Duodenal mucosa (tissue), 2 donors: ENCODE measurements around the gene INA.

ENCODE experiments used
- H3K27ac ChIP-seq: one replicate; pipeline ENCODE4 v1.7.0; 2013; ENCODE audit warnings: low read depth, low read length
- H3K27me3 ChIP-seq, 2 donors: one replicate each; pipeline ENCODE4 v1.7.0; 2013; ENCODE audit warnings: low read length in 2 of 2, control low read depth in 1 of 2; ENCODE audit not compliant: insufficient read depth in 2 of 2, control insufficient read depth in 1 of 2
- H3K36me3 ChIP-seq, 2 donors: one replicate each; pipeline ENCODE4 v1.7.0; 2013; ENCODE audit warnings: low read length in 2 of 2, control low read depth in 1 of 2; ENCODE audit not compliant: insufficient read depth in 2 of 2, control insufficient read depth in 1 of 2
- H3K4me1 ChIP-seq, 2 donors: one replicate each; pipeline ENCODE4 v1.7.0; 2013; ENCODE audit warnings: low read length in 2 of 2, control low read depth in 1 of 2; ENCODE audit not compliant: insufficient read depth in 2 of 2, control insufficient read depth in 1 of 2
- H3K4me3 ChIP-seq, 2 donors: one replicate each; pipeline ENCODE4 v1.7.0; 2013; ENCODE audit warnings: low read length in 2 of 2, low read depth in 1 of 2
- H3K9ac ChIP-seq, 2 donors: one replicate each; pipeline ENCODE4 v1.7.0; 2013; ENCODE audit warnings: low read length in 2 of 2, low read depth in 1 of 2
- H3K9me3 ChIP-seq, 2 donors: one replicate each; pipeline ENCODE4 v1.7.0; 2013; ENCODE audit warnings: low read length in 2 of 2, control low read depth in 1 of 2; ENCODE audit not compliant: control insufficient read depth in 1 of 2

INA gene

DNA sequence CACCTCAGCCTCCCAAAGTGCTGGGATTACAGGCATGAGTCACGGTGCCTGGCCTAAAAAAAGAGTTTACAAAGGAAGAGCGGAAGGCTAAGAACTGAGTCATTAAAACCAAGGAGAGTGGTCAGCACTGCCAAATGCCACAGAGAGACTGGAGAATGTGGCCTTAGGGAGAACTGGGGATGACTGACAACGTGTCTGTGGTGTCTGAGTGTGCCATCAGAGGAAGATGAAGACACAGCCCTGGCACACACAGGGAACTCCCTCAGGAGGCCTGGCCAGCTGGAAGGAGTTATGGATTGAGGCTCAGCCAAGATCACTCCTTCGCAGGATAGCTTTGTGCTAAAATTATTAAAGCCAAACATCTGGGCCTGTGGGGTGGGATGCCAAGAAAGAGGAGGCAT, 3.9 kb upstream of the INA start:
- H3K27me3 ChIP-seq = peaks cover 20 to 22% of the 10 kb centered on the region in 2 donors
- H3K9me3 ChIP-seq = no peaks in the 10 kb centered on the region
- no peak overlapping the region for H3K4me3 ChIP-seq
- no peak overlapping the region for H3K27ac ChIP-seq
- H3K9ac ChIP-seq = no peak overlapping the region
- H3K4me1 ChIP-seq = no peaks in the 10 kb centered on the region
- H3K36me3 ChIP-seq = no peaks in the 10 kb centered on the region

DNA sequence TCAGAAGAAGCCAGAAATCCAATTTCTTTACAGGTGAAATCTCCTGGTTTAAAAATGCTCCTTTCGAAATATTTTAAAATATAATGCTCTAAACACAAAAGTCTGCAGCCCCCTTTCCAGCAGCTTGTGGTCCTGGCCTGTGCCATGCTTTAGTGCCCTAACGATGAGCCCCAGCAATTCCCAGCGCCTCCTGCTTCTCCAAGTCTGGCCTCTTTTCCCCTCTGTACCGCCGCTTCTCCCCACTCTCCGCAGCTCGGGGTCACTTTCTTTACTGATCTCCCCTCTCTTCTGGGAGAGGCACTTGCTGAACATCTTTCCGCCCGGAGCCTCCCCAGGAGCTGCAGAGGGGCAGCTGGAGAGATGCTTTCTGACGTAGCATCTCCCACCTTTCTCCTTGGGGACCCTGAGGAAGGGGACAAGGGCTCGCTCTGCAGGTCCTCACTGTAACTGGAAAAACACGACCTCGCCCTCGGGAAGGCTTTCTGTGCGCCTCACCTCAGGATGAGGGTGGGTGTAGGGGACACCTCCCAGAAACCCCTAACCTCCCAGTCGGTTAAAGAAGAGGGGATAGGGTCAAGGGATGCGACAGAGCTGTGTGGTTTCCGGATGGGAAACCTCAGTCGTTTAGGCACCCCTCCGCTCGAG, 565 bp upstream of the INA start:
- H3K27ac ChIP-seq = no peak overlapping the region
- H3K9ac ChIP-seq = no peak overlapping the region
- no peaks in the 10 kb centered on the region for H3K36me3 ChIP-seq
- peaks cover 34 to 54% of the 10 kb centered on the region in 2 donors for H3K27me3 ChIP-seq
- no peaks in the 10 kb centered on the region for H3K9me3 ChIP-seq
- no peaks in the 10 kb centered on the region for H3K4me1 ChIP-seq
- no peak overlapping the region for H3K4me3 ChIP-seq

DNA sequence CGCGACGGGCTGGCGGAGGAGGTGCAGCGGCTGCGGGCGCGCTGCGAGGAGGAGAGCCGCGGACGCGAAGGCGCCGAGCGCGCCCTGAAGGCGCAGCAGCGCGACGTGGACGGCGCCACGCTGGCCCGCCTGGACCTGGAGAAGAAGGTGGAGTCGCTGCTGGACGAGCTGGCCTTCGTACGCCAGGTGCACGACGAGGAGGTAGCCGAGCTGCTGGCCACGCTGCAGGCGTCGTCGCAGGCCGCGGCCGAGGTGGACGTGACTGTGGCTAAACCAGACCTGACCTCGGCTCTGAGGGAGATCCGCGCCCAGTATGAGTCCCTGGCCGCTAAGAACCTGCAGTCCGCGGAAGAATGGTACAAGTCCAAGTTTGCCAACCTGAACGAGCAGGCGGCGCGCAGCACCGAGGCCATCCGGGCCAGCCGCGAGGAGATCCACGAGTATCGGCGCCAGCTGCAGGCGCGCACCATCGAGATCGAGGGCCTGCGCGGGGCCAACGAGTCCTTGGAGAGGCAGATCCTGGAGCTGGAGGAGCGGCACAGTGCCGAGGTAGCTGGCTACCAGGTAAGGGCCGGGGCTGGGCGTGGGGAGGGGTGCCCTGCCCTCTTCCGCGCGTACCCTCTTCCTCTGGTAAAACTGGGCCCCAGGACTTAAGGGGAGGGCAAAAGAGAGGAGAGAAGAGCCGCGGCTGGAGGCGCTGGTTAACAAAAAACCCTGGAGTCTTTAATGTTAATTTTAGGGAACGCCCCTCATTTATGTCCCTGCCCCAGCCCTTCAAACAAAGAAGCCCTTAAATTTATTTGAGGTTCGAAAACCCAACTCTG, 987 bp downstream of the INA start:
- Histone ChIP-seq H3K27ac (no peak overlapping the region), H3K9me3 (no peaks in the 10 kb centered on the region), H3K9ac (no peak overlapping the region), H3K36me3 (no peaks in the 10 kb centered on the region), H3K4me1 (no peaks in the 10 kb centered on the region), H3K4me3 (no peak overlapping the region), H3K27me3 (peaks cover 41 to 64% of the 10 kb centered on the region in 2 donors)

DNA sequence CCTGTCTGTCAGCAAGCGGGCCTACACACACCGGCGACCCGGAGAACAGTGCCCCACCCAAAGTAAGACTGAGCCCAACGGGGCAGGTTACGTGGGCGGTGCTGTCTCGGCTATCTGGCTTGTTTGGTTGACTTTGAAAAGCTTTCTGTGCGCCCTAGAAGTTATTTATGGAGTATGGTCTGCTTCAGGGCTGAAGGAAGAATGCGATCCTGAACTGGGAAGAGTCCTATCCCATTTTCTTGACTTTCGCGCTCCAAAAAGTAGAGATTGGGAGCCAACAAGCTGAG, 1.5 kb downstream of the INA start:
- Histone ChIP-seq H3K27me3 (peaks cover 41 to 64% of the 10 kb centered on the region in 2 donors), H3K36me3 (no peaks in the 10 kb centered on the region), H3K4me1 (no peaks in the 10 kb centered on the region), H3K9me3 (no peaks in the 10 kb centered on the region), H3K9ac (no peak overlapping the region), H3K27ac (no peak overlapping the region), H3K4me3 (no peak overlapping the region)

DNA sequence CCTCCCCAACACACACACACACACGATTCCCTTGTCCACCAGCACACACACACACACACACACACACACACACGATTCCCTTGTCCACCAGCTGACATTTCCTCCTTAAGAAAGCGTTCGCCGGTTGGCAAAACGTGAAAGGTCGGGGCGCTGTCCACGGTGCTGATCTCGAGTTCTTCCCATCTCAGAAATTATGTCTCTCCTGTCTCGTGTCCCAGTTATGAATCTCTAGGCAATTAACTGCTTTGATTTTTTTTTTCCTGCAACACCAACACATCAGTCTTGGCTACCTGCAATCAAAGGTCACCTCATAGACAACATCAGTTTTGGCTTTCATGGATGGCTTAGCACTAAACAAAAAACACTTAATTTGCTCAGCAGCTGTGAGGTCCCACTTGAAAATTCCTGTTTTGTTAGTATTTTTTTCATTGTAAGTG, 1.9 kb downstream of the INA start:
- no peak overlapping the region for H3K4me3 ChIP-seq
- no peak overlapping the region for H3K9ac ChIP-seq
- H3K27me3 ChIP-seq = peaks cover 41 to 64% of the 10 kb centered on the region in 2 donors
- no peaks in the 10 kb centered on the region for H3K36me3 ChIP-seq
- no peak overlapping the region for H3K27ac ChIP-seq
- no peaks in the 10 kb centered on the region for H3K9me3 ChIP-seq
- H3K4me1 ChIP-seq = no peaks in the 10 kb centered on the region

DNA sequence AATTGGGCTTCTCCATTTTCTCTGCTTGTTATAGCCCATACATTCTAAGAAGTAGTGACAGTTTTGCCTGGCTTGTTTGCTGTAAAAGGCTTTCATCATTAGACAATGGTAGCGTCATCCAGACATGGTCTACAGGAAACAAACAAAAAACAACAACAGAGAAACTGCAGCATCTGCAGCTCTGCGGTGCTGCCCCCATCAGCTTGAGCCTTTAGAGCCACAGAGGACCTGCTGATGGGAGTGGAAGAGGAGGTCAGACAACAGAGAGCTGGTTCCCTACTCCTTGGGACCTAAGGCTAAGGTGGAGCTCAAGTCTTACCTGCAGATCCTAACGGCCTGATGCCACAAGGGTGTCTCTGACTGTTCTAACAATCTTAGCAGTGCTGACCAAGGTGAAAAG, 3.1 kb downstream of the INA start:
- Histone ChIP-seq H3K27ac (no peak overlapping the region), H3K9ac (no peak overlapping the region), H3K4me1 (no peaks in the 10 kb centered on the region), H3K36me3 (no peaks in the 10 kb centered on the region), H3K27me3 (peaks cover 41 to 64% of the 10 kb centered on the region in 2 donors), H3K9me3 (no peaks in the 10 kb centered on the region), H3K4me3 (no peak overlapping the region)

DNA sequence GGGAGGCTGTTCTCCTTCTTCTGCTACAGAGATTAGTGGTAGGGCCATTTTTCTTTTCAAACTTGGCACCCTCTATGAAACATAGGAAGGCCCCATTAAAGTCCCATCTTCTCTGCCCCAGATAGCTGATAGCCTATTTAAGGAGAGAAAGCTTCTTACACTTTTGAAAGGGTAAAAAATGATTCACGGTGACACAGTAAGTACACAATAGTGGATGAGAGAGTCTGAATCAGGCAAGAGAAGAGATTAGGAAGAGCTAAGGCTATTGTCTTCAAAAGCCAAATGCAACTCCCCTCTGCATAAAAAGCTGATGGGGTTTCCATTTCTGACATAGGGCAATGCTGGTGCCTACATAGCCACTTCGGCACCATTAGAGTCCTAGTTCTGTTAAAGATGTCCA, 3.6 kb downstream of the INA start:
- Histone ChIP-seq H3K27ac (no peak overlapping the region), H3K27me3 (peaks cover 41 to 60% of the 10 kb centered on the region in 2 donors), H3K4me3 (no peak overlapping the region), H3K9me3 (no peaks in the 10 kb centered on the region), H3K36me3 (no peaks in the 10 kb centered on the region), H3K9ac (no peak overlapping the region), H3K4me1 (no peaks in the 10 kb centered on the region)

DNA sequence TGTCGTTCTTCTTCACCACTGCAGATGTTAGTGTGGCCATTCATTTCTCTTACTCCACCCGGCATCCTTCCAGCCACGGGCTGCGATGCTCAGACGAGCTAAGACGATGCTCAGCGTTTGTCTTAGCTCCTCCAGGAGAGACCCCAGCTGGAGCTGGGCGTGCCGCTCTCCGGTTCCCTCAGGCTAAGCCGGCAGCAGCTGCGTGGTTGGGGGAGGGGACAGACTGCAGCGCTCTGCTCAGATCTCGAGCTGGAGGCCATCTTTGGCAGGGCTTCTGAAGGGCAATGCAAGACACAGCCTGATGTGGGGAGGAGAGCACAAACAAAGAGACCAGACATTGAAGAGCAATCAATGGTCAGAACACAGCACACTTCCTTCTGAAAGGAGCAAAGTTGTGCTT, 4.8 kb downstream of the INA start:
- no peak overlapping the region for H3K4me3 ChIP-seq
- no peak overlapping the region for H3K9ac ChIP-seq
- H3K4me1 ChIP-seq = no peaks in the 10 kb centered on the region
- H3K27me3 ChIP-seq = peaks cover 37 to 53% of the 10 kb centered on the region in 2 donors
- H3K36me3 ChIP-seq = no peaks in the 10 kb centered on the region
- H3K9me3 ChIP-seq = no peaks in the 10 kb centered on the region
- H3K27ac ChIP-seq = no peak overlapping the region

DNA sequence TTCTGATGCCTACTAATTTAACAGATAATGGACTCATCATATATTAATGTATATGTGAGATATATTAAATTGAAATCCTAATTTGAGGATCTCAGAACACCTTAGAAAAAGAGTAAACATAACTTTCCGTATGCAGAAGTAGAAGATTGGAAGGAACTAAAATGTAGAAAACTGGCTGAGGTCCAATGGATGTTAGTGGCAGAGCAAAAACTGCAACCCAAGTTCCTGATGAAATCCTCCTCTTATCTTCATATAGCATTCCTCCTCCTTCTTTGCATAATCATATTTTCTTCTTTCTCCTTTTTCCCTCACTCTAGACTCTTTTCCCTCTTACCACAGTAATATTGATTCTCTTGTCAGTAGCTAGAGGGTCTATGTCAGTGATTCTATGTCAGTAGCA, 6.0 kb downstream of the INA start:
- Histone ChIP-seq H3K4me3 (no peak overlapping the region), H3K36me3 (no peaks in the 10 kb centered on the region), H3K9me3 (no peaks in the 10 kb centered on the region), H3K4me1 (no peaks in the 10 kb centered on the region), H3K9ac (no peak overlapping the region), H3K27me3 (peaks cover 29 to 48% of the 10 kb centered on the region in 2 donors), H3K27ac (no peak overlapping the region)

DNA sequence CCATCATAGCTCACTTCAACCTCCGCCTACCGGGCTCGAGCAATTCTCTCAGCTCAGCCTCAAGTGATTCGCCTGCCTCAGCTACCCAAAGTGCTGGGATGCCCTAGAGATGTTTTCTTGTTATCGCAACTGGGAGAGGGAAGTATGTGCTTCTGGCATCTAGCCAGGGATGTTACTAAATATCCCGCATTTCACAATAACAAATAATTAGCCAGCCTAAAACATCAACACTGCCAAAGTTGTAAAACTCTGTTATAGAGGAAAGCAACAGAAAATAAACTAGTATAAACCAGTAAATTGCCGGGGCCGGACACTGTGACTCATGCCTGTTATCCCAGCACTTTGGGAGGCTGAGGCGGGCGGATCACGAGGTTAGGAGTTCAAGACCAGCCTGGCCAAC, 7.2 kb downstream of the INA start:
- Histone ChIP-seq H3K27ac (no peak overlapping the region), H3K9ac (no peak overlapping the region), H3K9me3 (no peaks in the 10 kb centered on the region), H3K4me3 (no peak overlapping the region), H3K27me3 (peaks cover 18 to 37% of the 10 kb centered on the region in 2 donors), H3K4me1 (no peaks in the 10 kb centered on the region), H3K36me3 (no peaks in the 10 kb centered on the region)
